Smooth muscle cell (in vitro differentiated cells): ENCODE measurements around the gene DIO3. TPM values are rescaled to one million over a fixed set of nuclear protein-coding genes. Genes with fewer than 3 reads are reported as not detected.

Source experiments
- DNase-seq: peaks from one replicate; lab custom pipeline; 2025; ENCODE audit not compliant: unreplicated experiment; lab: John Stamatoyannopoulos, UW
- H2AFZ ChIP-seq: fragments of 200-600 bp; sonication (generic); 2 replicates; pipeline ENCODE4 v1.6.0; 2016; ENCODE audit warnings: antibody characterized with exemption, low read depth, mild to moderate bottlenecking
- H3F3A ChIP-seq: fragments of 200-600 bp; sonication (generic); 2 replicates; pipeline ENCODE4 v1.6.0; 2017; ENCODE audit warnings: antibody characterized with exemption, low read depth
- H3K27ac ChIP-seq: fragments of 200-600 bp; sonication (generic); 2 replicates; pipeline ENCODE4 v1.5.1; 2016; ENCODE audit warnings: low read depth, mild to moderate bottlenecking
- H3K27me3 ChIP-seq: fragments of 200-600 bp; sonication (generic); 2 replicates; pipeline ENCODE4 v1.6.1; 2016; ENCODE audit warnings: low read depth, mild to moderate bottlenecking
- H3K36me3 ChIP-seq: fragments of 200-600 bp; sonication (generic); 2 replicates; pipeline ENCODE4 v1.5.1; 2016; ENCODE audit warnings: low read depth
- H3K4me1 ChIP-seq: fragments of 200-600 bp; sonication (generic); 2 replicates; pipeline ENCODE4 v1.5.1; 2016; ENCODE audit warnings: low read depth
- H3K4me2 ChIP-seq: fragments of 200-600 bp; sonication (generic); 2 replicates; pipeline ENCODE4 v1.6.0; 2016; ENCODE audit warnings: mild to moderate bottlenecking
- H3K4me3 ChIP-seq: fragments of 200-600 bp; sonication (generic); 2 replicates; pipeline ENCODE4 v1.5.1; 2016; ENCODE audit warnings: mild to moderate bottlenecking
- H3K79me2 ChIP-seq: fragments of 200-600 bp; sonication (generic); 2 replicates; pipeline ENCODE4 v1.6.0; 2016; ENCODE audit warnings: low read depth, mild to moderate bottlenecking
- H3K9ac ChIP-seq: fragments of 200-600 bp; sonication (generic); 2 replicates; pipeline ENCODE4 v1.6.0; 2016; ENCODE audit warnings: low read depth
- H3K9me3 ChIP-seq: fragments of 200-600 bp; sonication (generic); replicated peaks from 2 replicates; pipeline ENCODE4 v1.5.1; 2016; ENCODE audit warnings: low read depth
- H4K20me1 ChIP-seq: fragments of 200-600 bp; sonication (generic); 2 replicates; pipeline ENCODE4 v1.6.0; 2016; ENCODE audit warnings: low read depth
- CTCF ChIP-seq: fragments of 200-600 bp; sonication (generic); IDR thresholded peaks from 2 replicates; pipeline ENCODE4 v1.5.1; 2017; ENCODE audit warnings: borderline replicate concordance, mild to moderate bottlenecking, antibody characterized with exemption; ENCODE audit not compliant: insufficient read depth, poor library complexity, severe bottlenecking
- WGBS: methylation state at CpG from one replicate; pipeline ENCODE4 v1.1.7; 2016; ENCODE audit warnings: low lambda C conversion rate; 5-methylcytosine and 5-hydroxymethylcytosine counted together
- polyA plus RNA-seq: library from polyadenylated mRNA; unstranded; fragments of >200 nt; fragmentation: Nextera tagmentation; extraction: Ambion mirVana; gene quantifications from 2 replicates; pipeline ENCODE4 v1.2.1, GENCODE V29; 2016
- total RNA-seq: library from RNA; depleted of rRNA; stranded (reverse); fragments of >200 nt; gene quantifications from 2 replicates; pipeline ENCODE4 v1.2.3, GENCODE V29; 2014

DIO3 gene
- total and polyA plus RNA-seq, 2 experiments from 2014 or later, result 21.0 to 36.5 TPM

DNA sequence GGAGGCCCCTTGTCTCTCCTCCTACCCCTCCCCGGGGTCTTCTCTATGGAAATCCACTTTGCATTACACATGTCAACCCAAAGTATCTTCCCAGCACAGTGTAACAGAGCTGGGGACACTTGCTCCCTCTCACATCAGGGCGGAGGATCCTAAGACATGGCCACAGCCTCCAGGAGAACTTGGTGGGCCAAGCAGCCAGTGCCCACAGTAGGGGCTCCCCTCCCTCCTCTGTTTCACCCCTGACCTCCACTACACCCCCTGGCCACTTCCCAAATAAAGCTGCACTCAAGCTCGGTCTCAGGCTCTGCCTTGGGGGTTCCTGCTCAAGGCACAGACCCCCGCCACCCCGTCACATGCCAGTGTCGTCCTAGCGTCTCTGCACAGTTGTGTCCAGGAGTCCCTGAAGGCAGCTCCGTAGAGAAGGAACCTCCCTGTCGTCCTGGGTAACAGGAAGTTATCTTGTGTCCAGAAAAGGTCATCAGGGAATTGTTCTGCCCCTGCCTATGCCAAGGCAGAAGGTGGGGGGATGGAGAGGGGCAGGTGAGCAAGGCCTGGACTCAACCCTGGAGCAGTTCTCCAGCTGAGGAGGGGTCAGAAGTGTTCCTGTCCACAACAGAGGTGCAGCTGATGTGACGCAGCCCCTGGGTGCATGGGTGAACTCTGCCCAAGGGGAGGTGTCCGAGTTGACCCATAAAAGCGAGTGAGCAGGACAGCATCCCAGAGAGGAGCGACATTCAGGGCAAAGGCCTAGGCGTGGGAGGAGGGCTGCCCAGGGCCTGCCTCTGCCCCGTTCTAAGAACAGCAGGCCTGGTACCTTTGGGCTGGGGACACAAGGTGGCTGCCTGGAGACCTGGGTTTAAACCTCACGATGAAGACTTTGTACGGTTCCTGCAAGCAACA lies 25.5 kb downstream of the DIO3 start:
- 90% methylated on average over 17 of the region's 17 CpGs for WGBS
- peaks cover 16% of the 10 kb centered on the region for H3K4me1 ChIP-seq
- H3K36me3 ChIP-seq, result no peaks in the 10 kb centered on the region
- H3F3A ChIP-seq, result no peaks in the 10 kb centered on the region
- no peaks in the 10 kb centered on the region for H3K9me3 ChIP-seq
- H3K27me3 ChIP-seq, result no peaks in the 10 kb centered on the region
- H3K4me3 ChIP-seq, result no peak overlapping the region
- no peak for DNase-seq
- no peaks in the 10 kb centered on the region for H4K20me1 ChIP-seq
- H3K9ac ChIP-seq, result no peak overlapping the region
- no peak overlapping the region for H3K27ac ChIP-seq
- H3K79me2 ChIP-seq, result no peaks in the 10 kb centered on the region
- H2AFZ ChIP-seq, result no peak overlapping the region
- no peak for TF ChIP-seq CTCF
- H3K4me2 ChIP-seq, result no peak overlapping the region

DNA sequence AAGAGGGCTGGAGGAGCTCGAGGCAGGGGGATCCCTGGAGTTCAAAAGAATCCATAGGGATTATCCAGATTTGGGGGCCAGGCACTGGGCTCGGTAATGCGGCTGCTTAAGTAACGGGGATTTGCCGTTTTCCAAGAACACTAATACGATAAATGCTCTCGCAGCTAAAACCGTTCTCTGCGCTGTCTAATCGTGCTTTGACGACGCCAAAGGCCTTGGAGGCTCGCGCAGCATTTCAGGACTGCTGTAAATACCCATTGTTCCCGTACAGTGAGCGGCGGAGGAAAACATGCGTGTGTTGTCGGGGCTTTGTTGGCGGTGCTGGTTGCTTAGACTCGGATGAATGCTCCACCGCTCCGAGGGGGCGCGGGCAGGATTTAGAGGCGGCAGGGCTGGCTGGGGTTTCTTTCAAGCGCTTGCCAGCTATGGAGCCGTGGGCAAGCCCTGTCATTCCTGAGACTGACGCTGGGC lies 26.2 kb downstream of the DIO3 start:
- Histone ChIP-seq H3K79me2 (no peaks in the 10 kb centered on the region), H3K36me3 (no peaks in the 10 kb centered on the region), H3K4me3 (no peak overlapping the region), H3K27ac (no peak overlapping the region), H2AFZ (no peak overlapping the region), H4K20me1 (no peaks in the 10 kb centered on the region), H3K27me3 (no peaks in the 10 kb centered on the region), H3K9me3 (no peaks in the 10 kb centered on the region), H3K4me1 (peaks cover 16% of the 10 kb centered on the region), H3K9ac (no peak overlapping the region), H3K4me2 (no peak overlapping the region), H3F3A (no peaks in the 10 kb centered on the region)
- WGBS, result 83% methylated on average over 29 of the region's 29 CpGs
- no peak for DNase-seq
- TF ChIP-seq CTCF, result no peak

- no peak for TF ChIP-seq CTCF
- Histone ChIP-seq H2AFZ (peak overlapping the region; percentile 81), H3K9ac (no peak overlapping the region), H3K27ac (peak overlapping the region; percentile 52), H3K9me3 (no peaks in the 10 kb centered on the region), H3K36me3 (no peaks in the 10 kb centered on the region), H3K4me1 (peaks cover 16% of the 10 kb centered on the region), H3F3A (no peaks in the 10 kb centered on the region), H3K79me2 (no peaks in the 10 kb centered on the region), H3K27me3 (no peaks in the 10 kb centered on the region), H3K4me3 (no peak overlapping the region), H3K4me2 (peak overlapping the region; percentile 43), H4K20me1 (no peaks in the 10 kb centered on the region)
- no peak for DNase-seq
- WGBS, result 79% methylated on average over 16 of the region's 17 CpGs
Measured at GRCh38 chr14:101588286-101588975, 27.1 kb downstream of the DIO3 start.
